ENCODE measurements around the gene LPIN3. TPM values are rescaled to one million over a fixed set of nuclear protein-coding genes. Genes with fewer than 3 reads are reported as not detected.

The LPIN3 gene
- total RNA-seq, 1 donor from 2014 or later: 1.8 TPM

DNA sequence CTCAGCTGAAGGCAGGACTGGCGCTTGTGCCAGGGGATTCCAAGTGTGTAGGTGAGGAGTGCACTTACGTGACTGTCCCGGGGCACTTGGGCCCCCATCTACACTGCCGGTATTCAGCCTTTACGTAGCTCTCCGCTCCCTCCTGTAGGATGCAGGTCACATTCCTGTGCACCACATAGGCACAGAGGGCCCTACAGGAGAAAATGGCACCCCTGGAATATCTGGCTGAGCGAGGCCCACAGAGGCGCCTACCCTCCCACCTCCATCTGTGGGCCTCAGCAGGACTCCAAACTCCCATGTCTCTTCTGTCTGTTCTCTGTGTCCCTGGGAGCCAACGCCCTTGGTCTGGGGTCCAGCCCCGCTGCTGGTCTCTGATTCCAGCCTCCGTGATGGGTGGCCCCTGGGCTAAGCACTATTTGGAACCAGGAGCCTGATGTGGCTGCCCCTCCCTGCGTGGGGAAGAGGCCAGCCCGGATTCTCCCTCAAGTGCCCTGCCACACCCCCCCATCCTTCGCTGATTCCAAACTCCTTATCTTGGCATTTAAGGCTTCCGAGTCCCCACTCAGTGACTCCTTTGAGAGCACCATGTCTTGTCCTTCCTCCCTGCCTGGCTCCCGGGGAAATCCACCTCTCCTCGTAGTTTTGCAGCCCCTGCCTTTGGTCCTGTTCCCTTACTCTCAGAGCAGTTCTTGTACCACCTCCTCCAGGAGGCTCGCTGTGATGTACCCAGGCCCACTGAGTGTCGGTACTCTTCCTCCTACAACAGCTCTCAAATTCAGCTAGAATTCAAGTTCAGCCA, 24.5 kb downstream of the LPIN3 start:
- no peaks in the 10 kb centered on the region for H3K36me3 Mint-ChIP-seq (ENCODE audit: low read depth)
- H3K4me1 Mint-ChIP-seq: peaks cover 6% of the 10 kb centered on the region
- no peak overlapping the region for H3K27ac Mint-ChIP-seq (ENCODE audit: unreplicated experiment)
- peak overlapping the region; percentile 58 for H3K4me3 Mint-ChIP-seq
- peaks cover 35% of the 10 kb centered on the region for H3K27me3 Mint-ChIP-seq (ENCODE audit: low read depth)
- TF ChIP-seq, protein P1, sequence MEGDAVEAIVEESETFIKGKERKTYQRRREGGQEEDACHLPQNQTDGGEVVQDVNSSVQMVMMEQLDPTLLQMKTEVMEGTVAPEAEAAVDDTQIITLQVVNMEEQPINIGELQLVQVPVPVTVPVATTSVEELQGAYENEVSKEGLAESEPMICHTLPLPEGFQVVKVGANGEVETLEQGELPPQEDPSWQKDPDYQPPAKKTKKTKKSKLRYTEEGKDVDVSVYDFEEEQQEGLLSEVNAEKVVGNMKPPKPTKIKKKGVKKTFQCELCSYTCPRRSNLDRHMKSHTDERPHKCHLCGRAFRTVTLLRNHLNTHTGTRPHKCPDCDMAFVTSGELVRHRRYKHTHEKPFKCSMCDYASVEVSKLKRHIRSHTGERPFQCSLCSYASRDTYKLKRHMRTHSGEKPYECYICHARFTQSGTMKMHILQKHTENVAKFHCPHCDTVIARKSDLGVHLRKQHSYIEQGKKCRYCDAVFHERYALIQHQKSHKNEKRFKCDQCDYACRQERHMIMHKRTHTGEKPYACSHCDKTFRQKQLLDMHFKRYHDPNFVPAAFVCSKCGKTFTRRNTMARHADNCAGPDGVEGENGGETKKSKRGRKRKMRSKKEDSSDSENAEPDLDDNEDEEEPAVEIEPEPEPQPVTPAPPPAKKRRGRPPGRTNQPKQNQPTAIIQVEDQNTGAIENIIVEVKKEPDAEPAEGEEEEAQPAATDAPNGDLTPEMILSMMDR (conservative IDR thresholded peaks at IDR 0.05): no peak
- DNase-seq (ENCODE audit: low read depth, low spot score): no peak
- H3K9me3 Mint-ChIP-seq: no peaks in the 10 kb centered on the region

DNA sequence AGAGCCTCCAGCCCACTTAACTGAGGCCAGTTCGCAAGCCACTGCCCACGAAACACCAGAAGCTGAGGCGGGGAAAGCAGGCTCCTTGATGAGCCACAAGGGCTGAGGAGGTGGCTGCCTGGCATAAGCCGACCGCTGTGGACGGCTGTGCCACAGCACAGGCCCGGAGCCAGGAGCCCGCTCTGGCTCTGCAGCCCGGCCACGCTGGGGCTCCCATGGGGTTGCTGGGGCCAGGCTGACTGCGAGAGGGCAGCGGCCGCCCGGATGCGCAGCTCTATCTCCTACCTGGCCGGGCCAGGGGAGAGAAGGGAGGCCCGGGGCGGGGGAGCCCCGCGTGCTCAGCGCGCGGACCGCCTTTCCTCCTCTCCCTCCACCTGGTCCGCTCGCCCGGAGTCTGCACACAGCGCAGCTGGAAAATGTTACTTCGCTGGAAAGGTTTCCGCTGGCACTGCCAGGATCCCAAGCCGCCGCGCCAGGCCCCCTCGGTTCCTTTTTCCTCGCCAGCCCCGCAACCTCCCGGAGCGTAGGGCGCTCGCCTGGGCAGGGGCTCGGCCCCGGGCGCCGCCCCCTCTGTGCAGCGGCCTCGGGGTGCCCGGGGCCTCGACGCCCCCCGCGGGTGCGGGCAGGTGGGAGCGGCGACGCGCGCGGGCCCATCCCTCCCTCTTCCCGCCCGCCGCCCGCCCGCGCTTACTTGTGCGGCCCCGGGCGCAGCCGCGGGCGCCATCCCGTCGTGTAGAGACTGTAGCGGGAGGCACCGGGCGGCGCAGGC, 25.3 kb downstream of the LPIN3 start:
- Mint-ChIP-seq H3K4me1 (peaks cover 6% of the 10 kb centered on the region), H3K9me3 (no peaks in the 10 kb centered on the region), H3K4me3 (peak overlapping the region; percentile 58), H3K36me3 (ENCODE audit: low read depth) (no peaks in the 10 kb centered on the region), H3K27me3 (ENCODE audit: low read depth) (peaks cover 35% of the 10 kb centered on the region), H3K27ac (ENCODE audit: unreplicated experiment) (no peak overlapping the region)
- no peak for DNase-seq (ENCODE audit: low read depth, low spot score)
- TF ChIP-seq, protein P1 (conservative IDR thresholded peaks at IDR 0.05): no peak

DNA sequence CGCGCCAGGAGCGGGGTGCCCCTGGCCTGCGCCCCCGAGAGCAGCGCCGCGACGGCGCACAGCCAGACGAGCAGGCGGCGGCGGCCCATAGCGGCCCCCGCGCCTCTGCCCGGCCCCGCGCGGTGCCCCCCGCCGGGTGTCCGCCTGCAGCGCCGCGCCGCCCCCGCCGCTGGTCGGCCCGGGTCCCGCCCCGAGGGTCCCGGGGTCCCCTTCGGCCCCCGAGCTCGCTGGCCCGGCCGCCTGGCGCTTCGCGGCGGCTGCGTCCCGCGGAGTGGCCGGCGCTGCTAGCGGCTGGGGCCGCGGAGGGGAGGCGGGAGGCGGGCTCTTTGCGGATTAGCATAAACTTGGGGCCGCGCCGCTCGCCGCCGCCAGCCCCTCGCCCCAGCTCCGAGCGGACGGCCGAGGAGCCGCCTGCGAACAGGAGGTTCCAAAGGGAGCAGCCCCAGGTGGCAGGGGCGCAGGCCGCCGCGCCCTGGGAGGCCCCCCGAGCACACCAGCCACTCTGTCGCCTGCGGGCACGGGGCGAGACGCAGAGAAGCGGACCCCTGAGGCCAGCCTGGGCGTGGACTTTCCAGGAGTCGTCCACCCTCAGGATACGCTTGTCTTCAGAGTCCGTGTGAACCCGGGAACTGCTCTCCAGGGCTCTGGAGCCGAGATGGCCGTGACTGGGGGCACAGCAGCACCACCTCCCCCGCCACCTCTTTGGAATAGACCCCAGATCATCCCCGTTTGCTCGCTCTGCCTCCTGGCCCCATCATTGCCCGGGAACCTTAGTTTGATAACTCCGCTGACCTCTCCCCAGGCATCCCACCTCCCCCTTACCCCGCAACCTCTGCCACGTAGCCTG, 26.1 kb downstream of the LPIN3 start, which contains the start of gene EMILIN3:
TSS of gene EMILIN3 (minus strand) at position 273 of the 847 bp plus-strand sequence. CDS start at position 89, 184 bp downstream.
- Mint-ChIP-seq H3K27me3 (ENCODE audit: low read depth) (peaks cover 35% of the 10 kb centered on the region), H3K4me1 (peaks cover 6% of the 10 kb centered on the region)
- DNase-seq (ENCODE audit: low read depth, low spot score): peak; percentile 58

DNA sequence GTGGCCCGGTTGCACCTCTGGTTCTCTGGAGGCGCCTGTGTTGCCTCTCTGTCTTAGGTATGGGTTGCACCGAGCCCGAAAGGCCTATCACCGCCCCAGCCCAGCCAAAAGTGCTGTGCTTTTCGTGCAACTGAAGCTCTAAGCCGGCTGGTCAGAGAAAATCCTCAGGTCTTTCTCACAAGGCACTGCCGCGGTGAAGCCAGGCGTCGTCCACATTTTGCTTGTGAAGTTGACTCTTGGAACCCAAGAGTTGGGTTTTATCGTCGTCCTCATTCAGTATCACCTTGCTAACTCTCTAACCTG, 26.7 kb downstream of the LPIN3 start:
- TF ChIP-seq, protein P1 (conservative IDR thresholded peaks at IDR 0.05): no peak
- Mint-ChIP-seq H3K27ac (ENCODE audit: unreplicated experiment) (no peak overlapping the region), H3K27me3 (ENCODE audit: low read depth) (peaks cover 35% of the 10 kb centered on the region), H3K4me3 (peak overlapping the region; percentile 87), H3K36me3 (ENCODE audit: low read depth) (no peaks in the 10 kb centered on the region), H3K9me3 (no peaks in the 10 kb centered on the region), H3K4me1 (peaks cover 6% of the 10 kb centered on the region)
- no peak for DNase-seq (ENCODE audit: low read depth, low spot score)

More for the DNA sequence above, 26.1 kb downstream of the LPIN3 start, which contains the start of gene EMILIN3:
- Mint-ChIP-seq H3K9me3 (no peaks in the 10 kb centered on the region), H3K4me3 (peak within 1 kb of the TSS; percentile 87), H3K36me3 (ENCODE audit: low read depth) (no peaks in the 10 kb centered on the region), H3K27ac (ENCODE audit: unreplicated experiment) (no peak within 1 kb of the TSS)
- TF ChIP-seq, protein P1 (conservative IDR thresholded peaks at IDR 0.05): no peak

DNA sequence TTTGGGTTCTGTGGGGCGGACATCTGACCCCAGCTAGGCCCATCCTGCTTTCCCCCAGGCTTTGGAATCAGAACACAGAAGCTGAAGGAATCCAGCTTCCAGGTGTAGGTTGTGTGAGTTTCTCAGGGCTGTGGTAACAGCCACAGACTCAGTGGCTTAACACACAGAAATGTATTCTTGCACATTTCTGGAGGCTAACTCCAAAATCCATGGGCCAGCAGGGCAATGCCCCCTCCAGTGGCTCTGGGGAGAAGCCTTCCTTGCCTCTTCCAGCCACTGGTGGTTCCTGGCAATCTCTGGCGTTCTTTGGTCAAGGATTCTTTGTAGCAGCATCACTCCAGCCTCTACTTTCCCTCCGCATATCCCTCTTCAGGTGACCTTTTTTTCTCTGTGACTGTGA, 27.3 kb downstream of the LPIN3 start:
- TF ChIP-seq, protein P1 (conservative IDR thresholded peaks at IDR 0.05): no peak
- H3K9me3 Mint-ChIP-seq: no peaks in the 10 kb centered on the region
- no peaks in the 10 kb centered on the region for H3K36me3 Mint-ChIP-seq (ENCODE audit: low read depth)
- peaks cover 35% of the 10 kb centered on the region for H3K27me3 Mint-ChIP-seq (ENCODE audit: low read depth)
- peaks cover 7% of the 10 kb centered on the region for H3K4me1 Mint-ChIP-seq
- H3K27ac Mint-ChIP-seq (ENCODE audit: unreplicated experiment): no peak overlapping the region
- DNase-seq (ENCODE audit: low read depth, low spot score): no peak
- H3K4me3 Mint-ChIP-seq: peak overlapping the region; percentile 25

Measured in neural crest cell (in vitro differentiated cells).